HG03571 (cell line): ENCODE results near the gene ZBED4.

Experiments used
- ATAC-seq: cut with Tn5 transposase; IDR thresholded peaks from one replicate; pipeline ENCODE4 v1.9.1; 2021; ENCODE audit not compliant: unreplicated experiment

ZBED4 gene

DNA sequence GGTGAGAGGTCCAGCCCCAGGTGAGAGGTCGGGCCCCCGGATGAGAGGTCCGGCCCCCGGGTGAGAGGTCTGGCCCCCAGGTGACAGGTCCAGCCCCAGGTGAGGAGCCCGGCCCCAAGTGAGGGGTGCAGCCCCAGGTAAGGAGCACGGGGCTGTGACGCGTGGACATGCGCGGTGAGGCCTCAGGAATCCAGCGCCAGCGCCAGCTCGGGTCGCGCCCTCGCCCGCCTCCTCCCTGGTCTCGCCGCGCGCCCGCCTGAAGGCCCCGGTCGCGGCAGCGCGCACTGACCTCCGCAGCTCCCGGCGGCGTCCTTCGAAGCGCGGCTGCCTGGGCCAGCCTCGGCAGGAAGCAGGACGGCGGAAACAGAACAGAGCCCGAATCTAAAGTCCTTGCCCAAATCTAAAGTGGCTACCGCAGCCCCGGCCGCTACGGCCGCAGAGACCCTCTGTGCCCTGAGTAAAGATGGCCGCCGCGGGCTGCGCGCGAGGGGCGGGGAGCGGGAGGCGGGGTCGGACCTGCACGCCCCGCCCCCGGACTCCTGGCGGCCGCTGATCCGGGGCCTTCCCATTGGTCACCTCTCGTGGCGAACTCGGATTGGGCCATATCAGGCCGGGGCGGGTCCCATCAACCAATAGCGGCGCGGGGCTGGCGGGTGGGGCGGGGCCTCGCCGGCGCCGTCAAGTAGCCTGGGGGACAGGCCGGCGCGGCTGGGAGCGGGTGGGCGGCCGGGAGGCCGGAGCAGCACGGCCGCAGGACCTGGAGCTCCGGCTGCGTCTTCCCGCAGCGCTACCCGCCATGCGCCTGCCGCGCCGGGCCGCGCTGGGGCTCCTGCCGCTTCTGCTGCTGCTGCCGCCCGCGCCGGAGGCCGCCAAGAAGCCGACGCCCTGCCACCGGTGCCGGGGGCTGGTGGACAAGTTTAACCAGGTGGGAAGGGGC lies 64.6 kb downstream of the ZBED4 start, which contains the start of the genes ALG12 and CRELD2:
ALG12 (minus strand) TSS at position 465 of the 937 bp plus-strand sequence. CDS start 4,673 bp downstream, outside the sequence.
CRELD2 (plus strand) TSS at position 661 of the 937 bp plus-strand sequence; CDS start at position 797, 136 bp downstream.
- peak; percentile 79 for ATAC-seq

DNA sequence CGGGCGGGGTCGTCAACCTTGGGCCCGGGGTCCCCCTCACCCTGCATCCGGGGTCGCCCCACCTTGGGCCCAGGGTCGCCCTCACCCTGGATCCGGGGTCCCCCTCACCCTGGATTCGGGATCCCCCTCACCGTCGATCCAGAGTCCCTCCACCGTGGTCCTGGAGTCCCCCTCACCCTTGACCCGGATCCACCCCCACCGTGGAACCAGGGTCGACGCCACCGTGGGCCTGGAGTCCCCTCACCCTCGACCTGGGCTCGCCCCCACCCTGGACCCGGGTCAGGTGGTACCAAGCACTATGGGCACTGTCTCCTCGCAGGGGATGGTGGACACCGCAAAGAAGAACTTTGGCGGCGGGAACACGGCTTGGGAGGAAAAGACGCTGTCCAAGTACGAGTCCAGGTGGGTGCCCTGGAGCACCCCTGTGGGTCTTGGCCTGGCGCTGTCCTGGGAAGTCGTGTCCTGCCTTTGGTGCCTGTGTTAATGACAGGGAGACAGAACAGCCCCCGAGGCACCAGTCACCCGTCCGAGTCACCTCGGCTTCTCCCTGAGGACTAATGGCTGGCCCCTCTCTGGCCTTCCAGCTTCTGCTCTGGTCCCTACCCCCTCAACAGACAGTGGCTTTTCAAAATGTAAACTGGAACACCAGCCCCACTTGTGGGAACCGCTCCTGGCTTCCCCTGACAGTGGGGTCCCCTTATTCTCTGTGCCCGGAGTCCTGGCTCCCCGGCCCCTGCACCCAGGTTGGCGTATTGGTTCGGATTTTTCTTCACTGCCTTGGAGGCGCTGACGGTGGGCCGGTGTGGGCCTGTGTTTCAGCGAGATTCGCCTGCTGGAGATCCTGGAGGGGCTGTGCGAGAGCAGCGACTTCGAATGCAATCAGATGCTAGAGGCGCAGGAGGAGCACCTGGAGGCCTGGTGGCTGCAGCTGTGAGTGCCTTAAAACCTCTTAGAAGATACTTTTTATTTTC lies 65.6 kb downstream of the ZBED4 start:
- ATAC-seq = no peak

DNA sequence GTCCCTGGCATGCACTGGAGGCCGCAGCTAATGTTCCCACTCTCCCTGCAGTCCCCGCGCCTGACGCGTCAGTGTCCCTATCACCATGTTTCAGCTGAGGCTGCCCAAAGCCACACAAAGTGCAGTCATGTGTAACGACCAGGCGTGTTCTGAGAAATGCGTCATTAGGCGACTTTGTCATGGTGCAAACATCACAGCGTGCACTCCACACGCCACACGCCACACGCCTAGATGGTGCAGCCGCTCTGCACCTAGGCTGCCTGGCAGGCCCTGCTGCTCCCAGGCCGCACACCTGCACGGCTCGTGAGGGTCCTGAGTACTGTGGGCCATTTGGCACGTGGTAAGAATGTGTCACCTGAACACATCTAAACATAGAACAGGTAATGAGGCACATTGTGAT lies 67.2 kb downstream of the ZBED4 start:
- no peak for ATAC-seq

DNA sequence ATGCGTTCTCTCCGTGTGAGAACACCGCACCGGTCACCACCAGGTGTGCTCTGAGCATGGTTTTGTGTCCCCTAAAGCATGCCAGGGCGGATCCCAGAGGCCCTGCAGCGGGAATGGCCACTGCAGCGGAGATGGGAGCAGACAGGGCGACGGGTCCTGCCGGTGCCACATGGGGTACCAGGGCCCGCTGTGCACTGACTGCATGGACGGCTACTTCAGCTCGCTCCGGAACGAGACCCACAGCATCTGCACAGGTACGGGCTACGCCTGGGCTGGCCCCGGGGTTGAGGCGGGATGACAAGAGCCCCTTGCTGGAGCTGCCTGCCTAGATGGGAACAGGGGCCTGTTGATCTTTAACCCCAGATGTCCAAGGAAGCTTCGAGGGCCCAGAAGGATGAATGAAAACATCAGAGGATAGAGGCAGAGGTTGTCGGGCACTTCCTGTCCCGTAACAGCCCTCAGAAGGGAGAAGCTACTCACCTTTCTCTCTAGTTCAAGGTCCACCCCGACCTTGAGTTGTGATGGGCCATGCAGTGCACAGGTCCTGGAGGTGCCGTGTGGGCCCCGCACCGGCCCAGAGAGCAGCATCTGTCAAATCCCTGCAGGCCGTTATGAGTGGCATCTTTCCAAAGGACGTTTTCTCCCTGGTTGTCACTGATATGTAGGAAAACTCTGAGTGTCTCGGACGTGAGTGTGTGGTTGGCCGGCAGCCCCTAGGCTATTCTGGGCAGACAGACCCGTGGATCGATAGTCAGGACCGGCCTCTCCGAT lies 68.0 kb downstream of the ZBED4 start:
- no peak for ATAC-seq

DNA sequence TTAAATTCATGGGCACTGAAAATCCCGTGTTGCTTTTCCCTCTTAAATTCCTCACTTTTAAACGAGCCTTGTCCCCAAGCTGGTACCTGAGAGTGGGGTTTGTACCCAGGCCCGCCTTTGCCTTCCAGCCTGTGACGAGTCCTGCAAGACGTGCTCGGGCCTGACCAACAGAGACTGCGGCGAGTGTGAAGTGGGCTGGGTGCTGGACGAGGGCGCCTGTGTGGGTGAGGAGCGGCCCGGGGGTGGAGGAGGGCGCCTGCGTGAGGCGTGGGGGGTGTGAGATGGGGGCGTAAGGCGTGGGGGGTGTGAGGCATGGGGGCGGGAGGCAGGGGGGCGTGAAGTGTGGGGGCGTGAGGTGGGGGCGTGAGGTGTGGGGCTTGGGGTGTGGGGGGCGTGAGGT lies 68.8 kb downstream of the ZBED4 start:
- no peak for ATAC-seq

DNA sequence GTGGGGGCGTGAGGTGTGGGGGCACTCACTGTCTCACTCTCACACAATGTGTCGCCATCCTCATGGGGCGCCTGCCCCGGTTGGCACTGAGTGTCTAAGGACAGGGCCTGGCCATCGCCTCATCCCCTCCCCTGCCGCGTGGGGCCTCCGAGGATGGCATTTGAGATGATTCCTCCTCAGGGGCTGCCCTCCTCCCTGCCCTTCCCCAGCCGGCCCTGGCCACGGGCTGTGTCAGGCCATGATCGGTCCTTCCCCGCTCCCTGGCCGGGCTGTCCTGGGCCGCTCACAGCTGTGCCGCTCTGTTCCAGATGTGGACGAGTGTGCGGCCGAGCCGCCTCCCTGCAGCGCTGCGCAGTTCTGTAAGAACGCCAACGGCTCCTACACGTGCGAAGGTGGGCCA lies 69.3 kb downstream of the ZBED4 start:
- ATAC-seq = no peak

DNA sequence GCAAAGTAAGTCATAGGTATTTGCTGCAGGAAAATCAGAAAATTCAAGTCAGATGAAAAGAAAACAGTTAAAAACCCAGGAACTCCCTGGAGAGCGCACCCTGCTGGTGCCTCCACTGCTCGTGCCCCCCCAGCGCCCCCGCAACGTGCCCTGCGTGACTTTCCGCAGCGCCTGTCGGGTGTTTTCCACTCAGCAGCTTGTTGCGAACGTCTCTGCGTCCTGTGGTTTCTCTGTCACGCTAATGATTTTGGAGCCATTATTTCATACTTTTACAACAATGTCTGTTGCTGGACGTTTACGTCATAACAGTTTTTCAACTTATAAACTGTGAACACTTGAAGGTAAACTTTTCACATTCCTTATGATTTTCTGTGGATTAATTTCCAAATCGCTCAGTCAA lies 69.8 kb downstream of the ZBED4 start:
- ATAC-seq = no peak

DNA sequence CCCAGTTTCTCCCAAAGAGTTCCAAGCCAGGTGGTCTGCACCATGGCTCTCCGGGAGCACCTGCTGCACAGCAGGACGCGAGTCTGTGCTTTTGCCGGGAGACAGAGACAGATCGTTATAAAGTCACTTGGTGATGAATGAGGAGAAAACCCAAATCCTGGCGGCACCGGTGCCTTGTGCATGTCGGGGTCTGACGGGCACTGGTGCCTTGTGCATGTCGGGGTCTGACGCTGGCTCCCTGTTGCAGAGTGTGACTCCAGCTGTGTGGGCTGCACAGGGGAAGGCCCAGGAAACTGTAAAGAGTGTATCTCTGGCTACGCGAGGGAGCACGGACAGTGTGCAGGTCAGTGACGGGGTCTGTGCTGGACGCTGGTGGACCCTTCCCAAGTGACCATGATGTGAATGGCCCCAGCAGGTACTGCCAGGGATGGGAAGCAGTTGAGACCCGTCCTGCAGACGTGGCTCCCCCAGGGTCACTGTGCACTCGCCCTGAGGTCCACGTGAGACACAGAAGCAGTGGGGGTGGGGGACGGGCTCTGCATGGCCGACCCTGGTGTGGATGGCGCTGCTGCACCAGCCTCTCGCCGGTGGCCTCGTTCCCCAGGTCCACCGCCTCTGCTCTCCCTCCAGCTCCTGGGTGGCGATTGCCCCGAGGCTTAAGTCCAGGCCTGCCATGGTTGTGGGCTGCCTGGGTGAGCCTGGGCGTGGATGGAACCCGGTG lies 70.6 kb downstream of the ZBED4 start:
- no peak for ATAC-seq

DNA sequence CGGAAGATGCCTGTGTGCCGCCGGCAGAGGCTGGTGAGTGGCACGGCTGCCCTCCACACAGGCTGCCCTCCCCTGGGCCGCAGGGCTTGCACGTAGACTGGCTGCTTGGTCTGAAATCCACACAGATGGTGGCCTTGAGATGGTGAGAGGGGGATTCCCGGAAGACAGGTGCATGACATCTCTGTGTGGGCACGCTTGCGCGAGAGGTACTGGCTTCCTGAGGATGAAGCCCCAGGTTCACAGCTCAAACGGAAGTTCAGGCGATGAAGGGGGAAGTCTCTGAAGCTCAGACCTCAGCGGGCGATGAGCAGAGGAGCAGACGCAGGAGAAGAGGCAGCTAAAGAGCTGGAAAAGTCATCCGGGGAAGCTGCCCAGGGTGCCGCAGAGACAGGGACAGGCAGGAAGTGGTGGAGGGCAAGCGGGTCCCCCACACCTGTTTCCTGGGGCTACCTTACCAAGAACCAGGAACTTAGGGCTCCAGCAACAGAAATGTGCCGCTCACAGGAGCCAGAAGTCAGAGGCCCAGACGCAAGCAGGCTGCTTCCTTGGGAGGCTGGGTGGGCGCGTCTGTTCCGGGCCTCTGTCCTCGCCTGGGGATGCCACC lies 72.0 kb downstream of the ZBED4 start:
- ATAC-seq = no peak

DNA sequence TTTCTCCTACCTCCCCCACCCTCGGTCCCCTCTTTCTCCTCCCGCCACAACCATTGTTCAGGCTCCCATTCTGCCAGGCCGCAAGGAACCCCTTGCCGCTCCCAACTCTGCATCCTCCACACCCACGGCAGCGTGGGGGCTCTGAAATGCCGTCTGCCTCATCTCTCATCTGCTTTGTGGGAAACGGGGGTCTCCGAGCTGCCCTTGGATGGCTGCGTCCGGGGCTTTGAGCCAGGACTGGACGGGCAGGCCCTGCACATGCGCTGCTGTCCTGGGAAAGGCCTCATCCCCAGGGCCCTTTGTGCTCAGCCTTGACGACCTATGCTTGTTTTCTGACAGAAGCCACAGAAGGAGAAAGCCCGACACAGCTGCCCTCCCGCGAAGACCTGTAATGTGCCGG lies 73.3 kb downstream of the ZBED4 start:
- ATAC-seq = no peak

DNA sequence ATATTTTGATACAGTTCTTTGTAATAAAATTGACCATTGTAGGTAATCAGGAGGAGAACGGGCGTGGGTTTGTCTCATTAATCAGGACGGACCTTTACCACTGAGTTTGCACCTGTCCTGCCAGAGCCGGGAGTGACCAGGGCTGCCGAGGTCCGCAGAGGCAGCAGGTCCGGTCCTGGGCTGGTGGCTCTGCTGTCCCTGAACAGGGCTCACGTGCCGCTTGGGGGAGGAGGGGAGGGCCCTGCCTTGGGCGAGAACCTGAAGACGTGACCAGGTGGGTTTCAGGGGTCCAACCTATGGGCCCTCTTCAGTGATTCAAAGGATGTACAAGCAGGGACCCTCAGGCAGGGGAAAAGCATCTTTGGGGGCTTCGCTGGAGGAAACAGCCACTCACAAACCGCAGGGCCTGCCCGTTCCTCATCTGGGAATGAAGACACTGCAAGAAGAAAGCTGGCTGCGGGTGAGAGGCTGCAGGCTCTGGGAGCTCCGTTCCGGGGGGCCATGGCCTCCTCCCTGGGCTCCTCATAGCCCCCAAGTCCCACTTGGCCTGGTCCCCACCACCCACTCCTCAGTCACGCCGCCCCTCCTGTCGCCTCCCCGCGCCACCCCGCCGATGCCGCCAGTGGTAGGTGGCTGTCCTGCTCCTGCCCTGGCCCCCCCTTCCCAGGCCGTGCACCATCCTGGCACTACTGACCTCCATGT lies 74.0 kb downstream of the ZBED4 start:
- ATAC-seq = no peak

DNA sequence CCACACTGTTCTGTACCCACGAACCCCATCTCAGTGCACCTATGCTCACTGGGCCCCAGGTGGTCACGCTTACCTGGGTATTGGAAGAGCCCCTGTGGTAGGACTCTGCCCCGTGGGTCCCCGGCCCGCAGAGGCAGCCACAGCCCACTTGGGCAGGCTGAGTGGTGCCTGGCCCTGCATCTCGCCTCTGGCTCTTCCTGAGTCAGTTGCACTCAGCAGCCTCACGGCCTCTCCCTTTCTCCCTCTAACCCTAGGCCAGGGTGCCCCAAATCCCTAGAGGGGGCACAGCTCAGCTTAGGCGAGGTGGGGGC lies 74.5 kb downstream of the ZBED4 start:
- no peak for ATAC-seq

DNA sequence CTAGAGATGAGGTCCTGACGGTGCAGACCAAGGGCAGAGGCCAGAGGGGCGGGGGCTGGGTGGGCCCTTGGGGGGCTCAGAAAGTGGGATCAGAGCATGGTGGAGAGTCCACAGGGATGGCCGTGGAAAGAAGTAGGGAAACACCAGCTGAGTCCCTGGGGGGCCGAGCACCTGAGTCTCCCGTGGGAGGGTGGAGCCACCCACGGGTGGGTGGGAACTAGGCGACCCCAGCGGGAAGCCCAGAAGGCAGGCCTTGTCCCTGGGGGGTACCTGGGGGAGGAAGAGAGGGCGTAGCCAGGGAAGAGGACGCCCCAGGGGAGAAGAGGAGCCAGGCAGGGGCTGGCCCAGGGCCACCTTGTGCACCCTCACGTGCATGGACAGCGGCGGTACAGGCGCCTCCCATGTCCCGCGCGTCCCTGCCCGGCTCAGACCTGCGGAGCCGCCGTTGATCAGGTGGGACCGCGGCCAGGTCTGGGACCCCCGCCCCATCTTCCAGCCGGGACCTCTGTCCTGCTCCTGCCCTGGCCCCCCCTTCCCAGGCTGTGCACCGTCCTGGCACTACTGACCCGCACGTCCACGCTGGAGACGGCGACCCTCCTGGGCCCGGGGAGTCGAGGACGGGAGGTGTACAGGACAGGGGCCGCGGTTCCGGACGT lies 75.0 kb downstream of the ZBED4 start:
- no peak for ATAC-seq

DNA sequence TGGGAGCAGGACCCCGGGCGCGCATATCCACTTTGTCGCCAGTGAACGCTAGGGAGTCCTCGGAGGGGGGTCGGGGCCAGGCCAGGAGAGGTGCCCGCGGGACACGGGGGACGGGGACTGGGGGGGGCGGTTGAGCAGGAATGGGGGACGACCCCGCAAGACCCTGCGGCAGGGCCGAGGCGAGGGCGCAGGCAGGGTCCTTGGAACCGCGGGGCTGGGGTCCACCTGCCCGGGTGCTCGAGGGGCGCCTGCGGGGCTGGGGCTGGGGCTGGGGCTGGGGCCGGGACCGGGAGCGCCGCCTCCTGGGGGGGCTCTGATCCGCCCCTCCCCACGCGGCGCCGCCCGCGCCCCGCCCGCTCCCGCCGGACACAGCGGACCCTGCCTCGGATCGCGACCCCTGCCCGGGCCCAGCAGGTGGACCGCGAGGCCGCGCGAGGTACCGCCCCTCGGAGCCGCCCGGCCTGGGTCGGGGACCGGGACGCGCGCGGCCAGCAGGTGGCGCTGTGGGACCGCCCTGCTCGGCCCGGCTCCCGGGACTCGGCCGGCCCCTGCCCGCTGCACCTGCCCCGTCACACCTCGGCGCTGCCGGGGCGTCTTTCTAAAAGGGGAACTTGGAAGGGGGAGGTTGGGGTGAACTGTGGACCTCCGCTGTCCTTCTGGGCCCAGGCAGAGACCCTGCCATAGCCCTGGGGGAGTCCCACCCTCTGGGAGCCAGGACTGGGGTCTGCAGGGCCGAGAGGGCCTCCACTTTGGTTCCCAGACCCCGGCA lies 75.8 kb downstream of the ZBED4 start:
- no peak for ATAC-seq

DNA sequence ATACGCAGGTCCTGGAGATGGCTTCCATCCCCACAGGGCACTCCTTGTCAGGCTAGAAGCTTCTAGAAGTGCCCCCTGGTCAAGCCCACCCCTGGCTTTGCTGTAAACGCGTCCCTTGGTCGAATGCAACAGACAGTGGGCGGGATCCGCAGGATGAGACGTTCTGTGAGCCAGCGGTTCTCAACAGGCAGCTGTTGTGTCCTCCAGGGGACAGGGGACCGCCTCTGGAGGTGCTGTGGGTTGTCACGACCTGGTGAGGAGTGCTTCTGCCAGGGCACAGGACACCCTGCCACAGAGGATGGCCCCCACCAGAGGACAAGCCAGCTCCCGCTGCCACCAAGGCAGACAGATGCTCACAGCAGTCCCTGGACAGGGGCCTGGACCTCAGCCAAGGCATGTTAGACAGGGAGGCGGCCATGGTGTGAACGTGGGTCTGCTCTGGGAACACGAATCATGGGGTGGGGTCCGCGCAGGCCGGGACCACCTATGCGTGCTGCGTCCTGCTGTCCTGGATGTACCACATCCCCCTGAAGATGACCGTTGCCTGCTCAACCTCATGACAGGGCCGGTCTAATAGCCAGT lies 76.4 kb downstream of the ZBED4 start:
- ATAC-seq = no peak

DNA sequence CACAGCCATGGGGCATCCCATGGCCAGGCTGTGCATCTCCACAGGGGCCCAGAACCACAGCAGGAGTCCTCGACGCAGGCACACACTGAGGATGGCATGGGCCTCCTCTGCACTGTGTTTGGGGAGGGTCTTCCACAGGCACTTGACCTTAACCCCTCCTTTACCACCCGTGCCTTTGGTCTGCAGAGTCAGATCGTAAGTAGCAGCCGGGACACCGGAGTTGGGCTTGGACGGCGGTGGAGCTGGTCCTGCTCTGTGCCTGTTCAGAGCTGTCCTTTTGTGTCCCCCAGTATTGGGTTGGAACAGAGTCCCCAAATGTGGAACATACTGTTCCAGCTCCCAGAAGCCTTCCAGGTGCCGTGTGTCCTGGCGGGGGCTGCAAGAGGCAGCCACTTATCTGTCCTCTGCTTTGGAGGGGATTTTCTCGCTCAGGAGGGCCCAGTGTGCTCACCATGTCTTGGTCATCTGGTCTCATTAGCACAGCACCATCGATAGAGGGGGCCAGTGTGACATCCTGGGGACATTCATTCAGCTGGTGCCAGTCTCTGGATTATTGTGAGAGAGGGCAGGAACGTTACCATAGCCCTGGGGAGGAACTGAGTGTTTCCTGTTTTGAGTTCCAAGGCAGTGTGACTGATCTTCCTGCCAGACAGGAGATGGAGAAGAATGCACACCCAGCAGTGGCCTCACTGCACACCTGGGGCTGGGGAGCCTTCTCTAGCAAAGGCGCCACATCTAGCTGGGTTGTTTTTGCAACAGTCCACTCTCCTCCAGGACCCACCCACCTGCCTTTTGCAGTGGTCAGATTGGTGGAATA lies 77.2 kb downstream of the ZBED4 start:
- no peak for ATAC-seq
